ENCODE data around the gene ACVR2B. TPM values are rescaled to one million over a fixed set of nuclear protein-coding genes. Genes with fewer than 3 reads are reported as not detected.

Gene ACVR2B
- total RNA-seq, 1 donor from 2014 or later, result 9.4 TPM

DNA sequence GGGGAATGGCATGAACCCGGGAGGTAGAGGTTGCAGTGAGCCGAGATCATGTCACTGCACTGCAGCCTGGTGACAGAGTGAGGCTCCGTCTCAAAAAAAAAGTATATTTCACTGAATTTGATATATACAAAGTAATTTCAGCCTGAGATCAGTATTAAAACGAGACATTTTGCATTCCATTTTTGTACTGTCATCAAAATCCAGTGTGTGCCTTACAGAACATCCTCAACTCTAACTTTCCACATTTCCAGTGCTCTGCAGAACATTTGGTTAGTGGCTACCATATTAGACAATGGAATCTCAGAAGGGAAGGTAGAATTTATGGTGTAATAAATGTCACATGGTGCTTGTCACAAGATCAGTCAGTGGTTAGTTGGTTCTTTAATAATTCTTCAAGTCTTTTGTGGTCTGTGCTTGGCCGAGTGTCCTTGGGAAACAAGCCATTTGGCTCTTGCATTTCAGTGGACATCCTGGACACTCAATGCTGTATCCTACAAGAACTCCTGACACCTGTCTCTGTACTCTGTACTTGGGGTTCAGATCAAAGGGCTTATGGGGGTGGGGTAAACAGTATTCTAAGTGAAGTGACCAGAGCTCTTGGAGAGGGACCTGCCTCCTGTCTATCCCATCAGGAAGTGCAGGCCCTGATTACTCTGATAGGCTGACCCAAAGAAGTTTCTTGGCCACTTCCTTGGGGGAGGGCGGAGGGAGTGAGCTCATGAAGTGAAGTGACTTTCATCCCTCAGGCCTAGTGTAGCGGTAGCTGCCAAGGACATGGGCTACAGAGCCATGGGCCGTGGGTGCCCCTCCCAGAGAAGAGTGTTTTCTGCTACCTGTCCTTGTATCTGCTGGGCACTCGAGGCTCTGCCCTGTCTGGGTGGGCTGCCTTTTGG lies 3.7 kb downstream of the ACVR2B start:
- H3K4me1 Mint-ChIP-seq (ENCODE audit: unreplicated experiment), result peaks cover 32% of the 10 kb centered on the region
- no peak overlapping the region for H3K27ac Mint-ChIP-seq (ENCODE audit: unreplicated experiment)
- DNase-seq (ENCODE audit: extremely low spot score, unreplicated experiment), result peak; percentile 69
- H3K27me3 Mint-ChIP-seq (ENCODE audit: unreplicated experiment), result no peaks in the 10 kb centered on the region
- no peak overlapping the region for H3K4me3 Mint-ChIP-seq (ENCODE audit: unreplicated experiment)
- TF ChIP-seq, protein P1, sequence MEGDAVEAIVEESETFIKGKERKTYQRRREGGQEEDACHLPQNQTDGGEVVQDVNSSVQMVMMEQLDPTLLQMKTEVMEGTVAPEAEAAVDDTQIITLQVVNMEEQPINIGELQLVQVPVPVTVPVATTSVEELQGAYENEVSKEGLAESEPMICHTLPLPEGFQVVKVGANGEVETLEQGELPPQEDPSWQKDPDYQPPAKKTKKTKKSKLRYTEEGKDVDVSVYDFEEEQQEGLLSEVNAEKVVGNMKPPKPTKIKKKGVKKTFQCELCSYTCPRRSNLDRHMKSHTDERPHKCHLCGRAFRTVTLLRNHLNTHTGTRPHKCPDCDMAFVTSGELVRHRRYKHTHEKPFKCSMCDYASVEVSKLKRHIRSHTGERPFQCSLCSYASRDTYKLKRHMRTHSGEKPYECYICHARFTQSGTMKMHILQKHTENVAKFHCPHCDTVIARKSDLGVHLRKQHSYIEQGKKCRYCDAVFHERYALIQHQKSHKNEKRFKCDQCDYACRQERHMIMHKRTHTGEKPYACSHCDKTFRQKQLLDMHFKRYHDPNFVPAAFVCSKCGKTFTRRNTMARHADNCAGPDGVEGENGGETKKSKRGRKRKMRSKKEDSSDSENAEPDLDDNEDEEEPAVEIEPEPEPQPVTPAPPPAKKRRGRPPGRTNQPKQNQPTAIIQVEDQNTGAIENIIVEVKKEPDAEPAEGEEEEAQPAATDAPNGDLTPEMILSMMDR (IDR thresholded peaks at IDR 0.05), result no peak
- H3K9me3 Mint-ChIP-seq (ENCODE audit: unreplicated experiment), result no peaks in the 10 kb centered on the region
- H3K36me3 Mint-ChIP-seq (ENCODE audit: unreplicated experiment), result no peaks in the 10 kb centered on the region

DNA sequence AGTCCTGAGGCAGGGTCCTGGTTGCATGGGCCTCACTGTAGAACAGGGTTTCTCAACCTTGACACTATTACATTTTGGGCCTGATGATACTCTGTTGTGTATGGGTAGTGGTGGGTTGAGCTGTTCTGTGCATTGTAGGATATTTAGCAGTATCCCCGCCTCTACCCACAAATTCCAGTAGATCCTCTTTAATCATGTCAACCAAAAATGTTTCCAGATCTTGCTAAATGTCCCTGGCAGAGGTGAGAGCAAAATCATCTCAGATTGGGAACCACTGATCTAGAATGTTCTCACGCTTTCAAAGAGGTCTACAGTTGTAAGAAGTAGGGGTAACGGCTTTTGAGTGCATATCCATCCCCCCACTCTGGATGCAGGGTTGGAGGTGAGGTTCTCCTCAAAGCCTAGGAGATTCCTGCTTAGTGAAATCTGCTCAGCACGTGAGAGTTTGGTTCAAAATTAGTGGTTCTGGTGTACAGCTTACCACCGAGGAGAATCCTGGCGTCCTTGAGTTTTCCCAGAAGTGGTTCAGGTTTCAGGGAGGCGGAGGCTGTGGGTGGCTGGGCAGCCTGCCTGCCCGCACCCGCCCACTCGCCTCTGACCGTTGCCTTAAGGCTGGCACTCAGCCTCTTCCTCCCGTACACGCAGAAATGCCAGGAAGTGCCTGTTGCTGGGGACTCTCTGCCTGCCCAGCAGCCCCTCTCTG lies 5.3 kb downstream of the ACVR2B start:
- no peak for DNase-seq (ENCODE audit: extremely low spot score, unreplicated experiment)
- no peak overlapping the region for H3K4me3 Mint-ChIP-seq (ENCODE audit: unreplicated experiment)
- no peak overlapping the region for H3K27ac Mint-ChIP-seq (ENCODE audit: unreplicated experiment)
- H3K9me3 Mint-ChIP-seq (ENCODE audit: unreplicated experiment), result no peaks in the 10 kb centered on the region
- peaks cover 26% of the 10 kb centered on the region for H3K4me1 Mint-ChIP-seq (ENCODE audit: unreplicated experiment)
- no peaks in the 10 kb centered on the region for H3K36me3 Mint-ChIP-seq (ENCODE audit: unreplicated experiment)
- TF ChIP-seq, protein P1 (IDR thresholded peaks at IDR 0.05), result no peak
- H3K27me3 Mint-ChIP-seq (ENCODE audit: unreplicated experiment), result no peaks in the 10 kb centered on the region

DNA sequence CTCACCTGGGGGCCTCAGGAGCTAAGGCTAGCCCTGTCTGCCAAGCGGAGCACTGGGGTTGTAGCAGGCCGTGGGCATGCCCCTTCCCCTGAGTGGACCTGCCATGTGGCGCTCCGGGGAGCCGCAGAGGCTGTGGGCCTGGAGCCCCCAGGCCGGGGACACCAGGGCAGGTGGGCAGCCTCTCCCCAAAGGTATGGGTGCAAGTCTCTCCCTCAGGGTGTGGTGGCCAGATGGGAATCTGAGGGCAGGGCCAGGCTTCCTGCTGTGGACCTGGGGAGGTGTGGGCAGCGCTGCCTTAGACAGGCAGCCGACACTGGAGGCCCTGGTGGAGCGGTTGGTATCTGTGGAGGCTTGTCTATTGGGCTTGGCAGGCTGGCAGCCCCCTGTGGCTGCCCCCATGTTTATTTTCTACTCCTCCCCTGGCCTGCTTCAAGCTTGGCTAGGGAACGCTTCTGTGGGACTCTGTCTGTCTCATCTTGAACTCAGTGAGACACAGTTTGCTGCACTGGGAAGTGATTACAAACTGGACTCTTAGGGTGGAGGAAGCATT lies 5.9 kb downstream of the ACVR2B start:
- no peak overlapping the region for H3K27ac Mint-ChIP-seq (ENCODE audit: unreplicated experiment)

DNA sequence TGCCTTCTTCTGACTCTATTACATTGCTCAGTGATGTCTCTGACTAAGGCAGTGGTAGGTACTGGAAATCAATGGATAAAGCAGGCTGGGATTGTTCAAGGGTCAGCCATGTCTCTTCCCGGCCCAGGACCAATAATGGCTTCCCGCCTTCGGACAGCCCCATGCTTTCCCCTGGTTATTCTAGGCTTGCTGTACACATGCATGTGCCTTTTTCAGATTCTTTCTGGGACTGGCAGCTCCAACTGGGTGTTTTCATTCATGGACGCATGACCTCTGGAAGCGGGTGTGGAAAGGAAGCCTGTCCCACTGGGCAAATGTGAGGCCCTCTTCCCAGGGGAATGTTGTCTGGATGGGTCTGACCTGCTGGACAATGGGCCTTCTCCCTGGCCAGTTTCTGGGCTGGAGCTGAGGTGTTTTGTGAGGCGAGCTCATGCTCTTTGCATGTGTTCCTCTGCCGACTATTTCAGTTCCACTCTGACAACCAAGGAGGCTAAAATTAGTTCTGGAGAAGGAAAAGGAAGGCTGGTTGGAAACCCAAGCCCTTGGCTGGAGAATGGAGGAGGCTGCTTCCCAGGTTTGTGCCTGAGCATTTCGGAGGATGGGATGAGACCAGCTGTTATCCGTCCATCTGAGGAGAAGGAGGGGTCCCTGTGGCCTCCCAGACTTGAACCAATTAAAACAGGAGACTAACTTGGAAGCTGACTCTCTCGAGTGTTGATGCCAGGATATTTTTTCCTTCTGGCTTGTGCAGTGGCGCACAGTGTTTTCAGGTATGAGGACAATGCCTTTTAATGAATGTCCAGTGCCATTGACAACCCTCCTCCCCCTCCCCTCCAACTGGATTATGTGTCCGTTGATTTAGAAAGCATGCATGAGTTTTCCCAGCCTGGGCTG lies 6.9 kb downstream of the ACVR2B start:
- TF ChIP-seq, protein P1 (IDR thresholded peaks at IDR 0.05), result no peak
- Mint-ChIP-seq H3K27ac (ENCODE audit: unreplicated experiment) (no peak overlapping the region), H3K4me1 (ENCODE audit: unreplicated experiment) (peaks cover 25% of the 10 kb centered on the region), H3K9me3 (ENCODE audit: unreplicated experiment) (peaks cover 4% of the 10 kb centered on the region), H3K4me3 (ENCODE audit: unreplicated experiment) (no peak overlapping the region), H3K36me3 (ENCODE audit: unreplicated experiment) (no peaks in the 10 kb centered on the region), H3K27me3 (ENCODE audit: unreplicated experiment) (no peaks in the 10 kb centered on the region)
- DNase-seq (ENCODE audit: extremely low spot score, unreplicated experiment), result peak; percentile 71

More for the DNA sequence above, 5.9 kb downstream of the ACVR2B start:
- Mint-ChIP-seq H3K4me3 (ENCODE audit: unreplicated experiment) (no peak overlapping the region), H3K4me1 (ENCODE audit: unreplicated experiment) (peaks cover 26% of the 10 kb centered on the region), H3K27me3 (ENCODE audit: unreplicated experiment) (no peaks in the 10 kb centered on the region), H3K9me3 (ENCODE audit: unreplicated experiment) (no peaks in the 10 kb centered on the region), H3K36me3 (ENCODE audit: unreplicated experiment) (no peaks in the 10 kb centered on the region)
- DNase-seq (ENCODE audit: extremely low spot score, unreplicated experiment), result peak; percentile 80
- TF ChIP-seq, protein P1 (IDR thresholded peaks at IDR 0.05), result no peak
